Measurements from ENCODE around the gene IL32. TPM values are rescaled to one million over a fixed set of nuclear protein-coding genes. Genes with fewer than 3 reads are reported as not detected.
A peak's percentile ranks its signal among the peaks of the same experiment; 100 is the strongest.

The IL32 gene
- total RNA-seq, 2 donors from 2014 or later: 184 to 238 TPM

- no peak for DNase-seq
- no peak for TF ChIP-seq POLR2A (IDR thresholded peaks at IDR 0.05)
- TF ChIP-seq, protein P1, sequence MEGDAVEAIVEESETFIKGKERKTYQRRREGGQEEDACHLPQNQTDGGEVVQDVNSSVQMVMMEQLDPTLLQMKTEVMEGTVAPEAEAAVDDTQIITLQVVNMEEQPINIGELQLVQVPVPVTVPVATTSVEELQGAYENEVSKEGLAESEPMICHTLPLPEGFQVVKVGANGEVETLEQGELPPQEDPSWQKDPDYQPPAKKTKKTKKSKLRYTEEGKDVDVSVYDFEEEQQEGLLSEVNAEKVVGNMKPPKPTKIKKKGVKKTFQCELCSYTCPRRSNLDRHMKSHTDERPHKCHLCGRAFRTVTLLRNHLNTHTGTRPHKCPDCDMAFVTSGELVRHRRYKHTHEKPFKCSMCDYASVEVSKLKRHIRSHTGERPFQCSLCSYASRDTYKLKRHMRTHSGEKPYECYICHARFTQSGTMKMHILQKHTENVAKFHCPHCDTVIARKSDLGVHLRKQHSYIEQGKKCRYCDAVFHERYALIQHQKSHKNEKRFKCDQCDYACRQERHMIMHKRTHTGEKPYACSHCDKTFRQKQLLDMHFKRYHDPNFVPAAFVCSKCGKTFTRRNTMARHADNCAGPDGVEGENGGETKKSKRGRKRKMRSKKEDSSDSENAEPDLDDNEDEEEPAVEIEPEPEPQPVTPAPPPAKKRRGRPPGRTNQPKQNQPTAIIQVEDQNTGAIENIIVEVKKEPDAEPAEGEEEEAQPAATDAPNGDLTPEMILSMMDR (IDR thresholded peaks at IDR 0.05): no peak
- 55 to 63% methylated on average over 7 to 9 of the region's 9 CpGs for WGBS, 2 donors
- intact Hi-C loops (cut with DNase I): loop anchor here (10.0 kb wide), 1 partner anchor 55 kb away; the partner anchor contains the start of gene ZNF205
- no peak for ATAC-seq
- Histone ChIP-seq H3K9me3 (no peaks in the 10 kb centered on the region), H3K27me3 (no peaks in the 10 kb centered on the region), H3K4me1 (peaks cover 31% of the 10 kb centered on the region), H3K27ac (peak overlapping the region; percentile 86 to 94 (median 89)), H3K36me3 (replicated peaks in 1 of 2; ENCODE audit: insufficient read depth in 1 of 2, low read depth in 2 of 2) (no peaks in the 10 kb centered on the region), H3K4me3 (no peak overlapping the region)
These were observed 5.7 kb upstream of the IL32 start for GRCh38 chr16:3059723-3060242.

GRCh38 chr16:3060339-3061127, 4.9 kb upstream of the IL32 start:
- Histone ChIP-seq H3K9me3 (no peaks in the 10 kb centered on the region), H3K4me3 (no peak overlapping the region), H3K4me1 (peaks cover 36% of the 10 kb centered on the region), H3K36me3 (replicated peaks in 1 of 2; ENCODE audit: insufficient read depth in 1 of 2, low read depth in 2 of 2) (no peaks in the 10 kb centered on the region), H3K27me3 (no peaks in the 10 kb centered on the region), H3K27ac (peak overlapping the region in 2 of 4 donors; percentile 88 to 94)
- TF ChIP-seq POLR2A (IDR thresholded peaks at IDR 0.05): no peak
- TF ChIP-seq, protein P1 (IDR thresholded peaks at IDR 0.05): no peak
- 87 to 88% methylated on average over 13 to 14 of the region's 14 CpGs for WGBS, 2 donors
- DNase-seq: no peak
- intact Hi-C loops (cut with DNase I): no loop called here
- no peak for ATAC-seq

DNA sequence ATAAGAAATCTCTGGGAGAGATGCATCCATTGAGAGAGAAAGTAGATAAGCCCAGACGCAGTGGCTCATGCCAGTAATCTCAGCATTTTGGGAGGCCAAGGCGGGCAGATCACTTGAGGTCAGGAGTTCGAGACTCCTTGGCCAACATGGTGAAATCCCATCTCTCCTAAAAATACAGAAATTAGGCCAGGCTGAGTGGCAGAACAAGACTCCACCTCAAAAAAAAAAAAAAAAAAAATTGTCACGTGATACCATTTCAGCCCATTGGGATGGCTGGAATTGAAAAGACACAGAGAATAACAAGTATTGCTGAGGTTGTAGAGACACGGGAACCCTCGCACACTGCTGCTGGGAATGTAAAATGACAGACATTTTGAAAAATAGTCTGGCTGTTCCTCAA, 2.9 kb upstream of the IL32 start:
- ATAC-seq (no peak), DNase-seq (no peak)
- no peak overlapping the region for H3K27ac ChIP-seq
- intact Hi-C loops (cut with DNase I): no loop called here
- no peaks in the 10 kb centered on the region for H3K27me3 ChIP-seq
- TF ChIP-seq POLR2A (IDR thresholded peaks at IDR 0.05): no peak
- TF ChIP-seq, protein P1 (IDR thresholded peaks at IDR 0.05): no peak
- H3K4me1 ChIP-seq: peaks cover 50% of the 10 kb centered on the region
- WGBS, 2 donors: 91 to 92% methylated on average over 6 of the region's 6 CpGs
- peaks cover 0 to 2% of the 10 kb centered on the region in 2 donors for H3K36me3 ChIP-seq (replicated peaks in 1 of 2; ENCODE audit: insufficient read depth in 1 of 2, low read depth in 2 of 2)
- no peaks in the 10 kb centered on the region for H3K9me3 ChIP-seq
- no peak overlapping the region for H3K4me3 ChIP-seq

GRCh38 chr16:3063625-3064386, 1.6 kb upstream of the IL32 start:
- intact Hi-C loops (cut with DNase I): no loop called here
- no peak for ATAC-seq
- peaks cover 0 to 4% of the 10 kb centered on the region in 2 donors for H3K36me3 ChIP-seq (replicated peaks in 1 of 2; ENCODE audit: insufficient read depth in 1 of 2, low read depth in 2 of 2)
- H3K9me3 ChIP-seq: no peaks in the 10 kb centered on the region
- DNase-seq: no peak
- H3K4me1 ChIP-seq: peaks cover 51% of the 10 kb centered on the region
- 80 to 93% methylated on average over 4 to 8 of the region's 8 CpGs for WGBS, 2 donors
- H3K4me3 ChIP-seq: no peak overlapping the region
- no peak for TF ChIP-seq POLR2A (IDR thresholded peaks at IDR 0.05)
- TF ChIP-seq, protein P1 (IDR thresholded peaks at IDR 0.05): no peak
- H3K27me3 ChIP-seq: no peaks in the 10 kb centered on the region
- H3K27ac ChIP-seq: peak overlapping the region in 1 of 4 donors; percentile 97
